Measurements from ENCODE around the gene ARNT2.

Gene ARNT2

GRCh38 chr15:80379693-80380092 is 24.5 kb upstream of the ARNT2 start:
- Histone ChIP-seq H3K27ac (ENCODE audit: insufficient read depth in 1 of 2, low read depth in 1 of 2, low read length in 2 of 2, poor library complexity in 1 of 2, severe bottlenecking in 2 of 2) (no peak overlapping the region), H3K36me3 (ENCODE audit: control insufficient read depth in 4 of 4, insufficient read depth in 4 of 4, low read length in 3 of 4) (no peaks in the 10 kb centered on the region), H3K4me1 (ENCODE audit: control extremely low read depth in 1 of 4, control insufficient read depth in 4 of 4, insufficient read depth in 4 of 4, low read length in 3 of 4) (no peaks in the 10 kb centered on the region), H3K9me3 (ENCODE audit: control extremely low read depth in 1 of 5, control insufficient read depth in 4 of 5, insufficient read depth in 2 of 5, low read depth in 1 of 5, low read length in 4 of 5) (peaks cover 0 to 3% (median 0%) of the 10 kb centered on the region in 5 experiments), H3K27me3 (replicated peaks in 2 of 5; ENCODE audit: control insufficient read depth in 4 of 5, insufficient read depth in 5 of 5, low read length in 4 of 5) (peaks cover 0 to 8% (median 5%) of the 10 kb centered on the region in 5 experiments), H3K4me3 (ENCODE audit: control insufficient read depth in 1 of 7, extremely low read depth in 1 of 7, insufficient read depth in 4 of 7, low read depth in 2 of 7, low read length in 6 of 7) (no peak overlapping the region)
- ChIA-PET POLR2A (no interaction called here), CTCF (interaction anchor here (0.6 to 0.9 kb wide), 2 partner anchors 9 to 14 kb away, joined by 3 read pairs; no protein-coding TSS in a partner anchor)
- 79% methylated on average over 4 of the region's 4 CpGs for WGBS (ENCODE audit: insufficient coverage)
- DNase-seq: no peak

DNA sequence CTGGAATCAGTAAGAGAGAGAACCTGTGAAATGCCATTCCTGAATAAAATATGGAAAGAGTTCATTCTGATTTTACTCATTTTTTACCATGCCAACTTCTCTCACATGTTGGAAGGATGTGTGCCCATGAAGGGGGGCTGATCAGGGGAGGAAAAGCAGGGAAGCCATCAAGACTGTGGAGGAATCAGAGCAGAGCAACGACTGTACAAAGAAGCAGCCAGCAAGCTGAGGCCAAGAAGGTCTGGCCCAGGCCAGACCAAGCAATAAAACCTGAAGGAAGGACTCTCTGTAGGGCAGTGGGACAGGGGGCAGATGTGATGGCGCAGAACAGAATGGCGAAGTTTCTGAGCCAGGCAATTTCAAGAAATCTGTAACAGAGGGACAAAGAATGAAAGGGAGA is 24.0 kb upstream of the ARNT2 start:
- WGBS (ENCODE audit: insufficient coverage): 93% methylated on average over 3 of the region's 3 CpGs

GRCh38 chr15:80382285-80382684 is 21.9 kb upstream of the ARNT2 start:
- CTCF ChIA-PET: no interaction called here
- DNase-seq: no peak

More for the DNA sequence above, 24.0 kb upstream of the ARNT2 start:
- no peak for DNase-seq
- Histone ChIP-seq H3K27ac (ENCODE audit: insufficient read depth in 1 of 2, low read depth in 1 of 2, low read length in 2 of 2, poor library complexity in 1 of 2, severe bottlenecking in 2 of 2) (no peak overlapping the region), H3K36me3 (ENCODE audit: control insufficient read depth in 4 of 4, insufficient read depth in 4 of 4, low read length in 3 of 4) (no peaks in the 10 kb centered on the region), H3K4me1 (ENCODE audit: control extremely low read depth in 1 of 4, control insufficient read depth in 4 of 4, insufficient read depth in 4 of 4, low read length in 3 of 4) (no peaks in the 10 kb centered on the region), H3K27me3 (replicated peaks in 2 of 5; ENCODE audit: control insufficient read depth in 4 of 5, insufficient read depth in 5 of 5, low read length in 4 of 5) (peaks cover 0 to 8% (median 5%) of the 10 kb centered on the region in 5 experiments), H3K4me3 (ENCODE audit: control insufficient read depth in 1 of 7, extremely low read depth in 1 of 7, insufficient read depth in 4 of 7, low read depth in 2 of 7, low read length in 6 of 7) (no peak overlapping the region), H3K9me3 (ENCODE audit: control extremely low read depth in 1 of 5, control insufficient read depth in 4 of 5, insufficient read depth in 2 of 5, low read depth in 1 of 5, low read length in 4 of 5) (peaks cover 0 to 3% (median 0%) of the 10 kb centered on the region in 5 experiments)
- POLR2A ChIA-PET: no interaction called here
- CTCF ChIA-PET: interaction anchor here (0.6 kb wide), 1 partner anchor 14 kb away, joined by 3 read pairs; no protein-coding TSS in a partner anchor

DNA sequence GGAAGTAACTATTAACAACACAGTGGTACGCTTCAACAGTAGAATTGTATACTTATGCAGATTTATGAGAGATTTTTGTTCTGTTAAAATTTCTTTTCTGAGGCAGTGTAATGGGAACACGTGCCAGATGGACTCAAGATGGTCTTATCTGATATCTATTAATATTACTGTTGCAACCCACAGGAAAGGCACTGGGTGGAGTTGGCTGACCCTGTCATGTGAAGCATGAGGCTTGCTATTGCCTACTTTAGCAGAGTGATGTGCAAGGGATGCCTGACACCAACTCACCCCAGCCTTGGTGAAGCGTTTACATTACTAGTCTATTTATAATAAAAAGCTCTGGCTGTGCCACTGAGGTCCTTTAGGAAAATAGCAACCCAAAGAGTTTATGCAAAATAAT is 19.8 kb upstream of the ARNT2 start:
- DNase-seq: no peak
- Histone ChIP-seq H3K36me3 (ENCODE audit: control insufficient read depth in 4 of 4, insufficient read depth in 4 of 4, low read length in 3 of 4) (no peaks in the 10 kb centered on the region), H3K9me3 (ENCODE audit: control extremely low read depth in 1 of 5, control insufficient read depth in 4 of 5, insufficient read depth in 2 of 5, low read depth in 1 of 5, low read length in 4 of 5) (peaks cover 0 to 3% (median 0%) of the 10 kb centered on the region in 5 experiments), H3K27me3 (replicated peaks in 2 of 5; ENCODE audit: control insufficient read depth in 4 of 5, insufficient read depth in 5 of 5, low read length in 4 of 5) (peaks cover 0 to 12% (median 7%) of the 10 kb centered on the region in 5 experiments), H3K27ac (ENCODE audit: insufficient read depth in 1 of 2, low read depth in 1 of 2, low read length in 2 of 2, poor library complexity in 1 of 2, severe bottlenecking in 2 of 2) (no peak overlapping the region), H3K4me3 (ENCODE audit: control insufficient read depth in 1 of 7, extremely low read depth in 1 of 7, insufficient read depth in 4 of 7, low read depth in 2 of 7, low read length in 6 of 7) (no peak overlapping the region), H3K4me1 (ENCODE audit: control extremely low read depth in 1 of 4, control insufficient read depth in 4 of 4, insufficient read depth in 4 of 4, low read length in 3 of 4) (no peaks in the 10 kb centered on the region)
- WGBS (ENCODE audit: insufficient coverage): 20% methylated on average over 1 of the region's 3 CpGs
- CTCF ChIA-PET: no interaction called here
- POLR2A ChIA-PET: no interaction called here

More at GRCh38 chr15:80382285-80382684, 21.9 kb upstream of the ARNT2 start:
- Histone ChIP-seq H3K4me1 (ENCODE audit: control extremely low read depth in 1 of 4, control insufficient read depth in 4 of 4, insufficient read depth in 4 of 4, low read length in 3 of 4) (no peaks in the 10 kb centered on the region), H3K36me3 (ENCODE audit: control insufficient read depth in 4 of 4, insufficient read depth in 4 of 4, low read length in 3 of 4) (no peaks in the 10 kb centered on the region), H3K9me3 (ENCODE audit: control extremely low read depth in 1 of 5, control insufficient read depth in 4 of 5, insufficient read depth in 2 of 5, low read depth in 1 of 5, low read length in 4 of 5) (peaks cover 0 to 3% (median 0%) of the 10 kb centered on the region in 5 experiments), H3K27ac (ENCODE audit: insufficient read depth in 1 of 2, low read depth in 1 of 2, low read length in 2 of 2, poor library complexity in 1 of 2, severe bottlenecking in 2 of 2) (no peak overlapping the region), H3K4me3 (ENCODE audit: control insufficient read depth in 1 of 7, extremely low read depth in 1 of 7, insufficient read depth in 4 of 7, low read depth in 2 of 7, low read length in 6 of 7) (no peak overlapping the region), H3K27me3 (replicated peaks in 2 of 5; ENCODE audit: control insufficient read depth in 4 of 5, insufficient read depth in 5 of 5, low read length in 4 of 5) (peaks cover 0 to 6% (median 6%) of the 10 kb centered on the region in 5 experiments)
- 100% methylated on average over 1 of the region's 3 CpGs for WGBS (ENCODE audit: insufficient coverage)
- POLR2A ChIA-PET: no interaction called here

DNA sequence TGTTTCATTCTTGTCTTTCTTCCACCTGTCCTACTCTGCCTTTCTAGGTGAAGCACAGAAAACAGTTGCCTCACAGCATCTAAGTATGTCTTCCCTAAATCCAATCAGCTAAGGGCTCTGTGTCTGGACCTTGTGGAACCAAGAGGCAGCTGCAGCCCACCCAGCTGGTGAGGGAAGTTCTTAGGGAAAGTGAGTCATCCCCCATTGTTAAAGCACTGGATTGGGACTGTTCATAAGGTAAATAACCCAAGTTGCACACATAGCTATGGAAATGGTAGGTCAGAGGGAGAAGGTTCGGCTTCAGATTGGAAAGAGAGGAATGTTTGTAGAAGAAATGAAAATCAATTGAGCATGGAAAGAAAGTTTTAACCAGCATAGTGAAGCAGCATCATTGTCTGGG is 18.0 kb upstream of the ARNT2 start:
- Histone ChIP-seq H3K4me1 (ENCODE audit: control extremely low read depth in 1 of 4, control insufficient read depth in 4 of 4, insufficient read depth in 4 of 4, low read length in 3 of 4) (no peaks in the 10 kb centered on the region), H3K36me3 (ENCODE audit: control insufficient read depth in 4 of 4, insufficient read depth in 4 of 4, low read length in 3 of 4) (no peaks in the 10 kb centered on the region), H3K4me3 (ENCODE audit: control insufficient read depth in 1 of 7, extremely low read depth in 1 of 7, insufficient read depth in 4 of 7, low read depth in 2 of 7, low read length in 6 of 7) (no peak overlapping the region), H3K27ac (ENCODE audit: insufficient read depth in 1 of 2, low read depth in 1 of 2, low read length in 2 of 2, poor library complexity in 1 of 2, severe bottlenecking in 2 of 2) (no peak overlapping the region), H3K27me3 (replicated peaks in 2 of 5; ENCODE audit: control insufficient read depth in 4 of 5, insufficient read depth in 5 of 5, low read length in 4 of 5) (peaks cover 0 to 12% (median 2%) of the 10 kb centered on the region in 5 experiments), H3K9me3 (ENCODE audit: control extremely low read depth in 1 of 5, control insufficient read depth in 4 of 5, insufficient read depth in 2 of 5, low read depth in 1 of 5, low read length in 4 of 5) (no peaks in the 10 kb centered on the region)
- ChIA-PET POLR2A (no interaction called here), CTCF (no interaction called here)
- 100% methylated on average over 1 of the region's 1 CpG for WGBS (ENCODE audit: insufficient coverage)
- no peak for DNase-seq

GRCh38 chr15:80388326-80388725 is 15.9 kb upstream of the ARNT2 start:
- H3K27me3 ChIP-seq (replicated peaks in 2 of 5; ENCODE audit: control insufficient read depth in 4 of 5, insufficient read depth in 5 of 5, low read length in 4 of 5): peaks cover 0 to 12% (median 2%) of the 10 kb centered on the region in 5 experiments
- CTCF ChIA-PET: interaction anchor here (0.9 to 1.1 kb wide), 2 partner anchors 9 to 67 kb away, joined by 3 read pairs; no protein-coding TSS in a partner anchor
- H3K27ac ChIP-seq (ENCODE audit: insufficient read depth in 1 of 2, low read depth in 1 of 2, low read length in 2 of 2, poor library complexity in 1 of 2, severe bottlenecking in 2 of 2): no peak overlapping the region
- WGBS (ENCODE audit: insufficient coverage): 89% methylated on average over 3 of the region's 3 CpGs
- no peaks in the 10 kb centered on the region for H3K4me1 ChIP-seq (ENCODE audit: control extremely low read depth in 1 of 4, control insufficient read depth in 4 of 4, insufficient read depth in 4 of 4, low read length in 3 of 4)
- POLR2A ChIA-PET: interaction anchor here (0.6 kb wide), 1 partner anchor 570 kb away, joined by 3 read pairs; no protein-coding TSS in a partner anchor
- no peaks in the 10 kb centered on the region for H3K36me3 ChIP-seq (ENCODE audit: control insufficient read depth in 4 of 4, insufficient read depth in 4 of 4, low read length in 3 of 4)
- DNase-seq: no peak
- H3K9me3 ChIP-seq (ENCODE audit: control extremely low read depth in 1 of 5, control insufficient read depth in 4 of 5, insufficient read depth in 2 of 5, low read depth in 1 of 5, low read length in 4 of 5): no peaks in the 10 kb centered on the region
- no peak overlapping the region for H3K4me3 ChIP-seq (ENCODE audit: control insufficient read depth in 1 of 7, extremely low read depth in 1 of 7, insufficient read depth in 4 of 7, low read depth in 2 of 7, low read length in 6 of 7)

GRCh38 chr15:80389370-80389769 is 14.8 kb upstream of the ARNT2 start:
- Histone ChIP-seq H3K27me3 (replicated peaks in 2 of 5; ENCODE audit: control insufficient read depth in 4 of 5, insufficient read depth in 5 of 5, low read length in 4 of 5) (peaks cover 0 to 12% (median 2%) of the 10 kb centered on the region in 5 experiments), H3K36me3 (ENCODE audit: control insufficient read depth in 4 of 4, insufficient read depth in 4 of 4, low read length in 3 of 4) (no peaks in the 10 kb centered on the region), H3K4me3 (ENCODE audit: control insufficient read depth in 1 of 7, extremely low read depth in 1 of 7, insufficient read depth in 4 of 7, low read depth in 2 of 7, low read length in 6 of 7) (no peak overlapping the region), H3K27ac (ENCODE audit: insufficient read depth in 1 of 2, low read depth in 1 of 2, low read length in 2 of 2, poor library complexity in 1 of 2, severe bottlenecking in 2 of 2) (no peak overlapping the region), H3K9me3 (ENCODE audit: control extremely low read depth in 1 of 5, control insufficient read depth in 4 of 5, insufficient read depth in 2 of 5, low read depth in 1 of 5, low read length in 4 of 5) (no peaks in the 10 kb centered on the region), H3K4me1 (ENCODE audit: control extremely low read depth in 1 of 4, control insufficient read depth in 4 of 4, insufficient read depth in 4 of 4, low read length in 3 of 4) (no peaks in the 10 kb centered on the region)
- no peak for DNase-seq
- ChIA-PET CTCF (interaction anchor here (1.1 kb wide), 1 partner anchor 10 kb away, joined by 3 read pairs; no protein-coding TSS in a partner anchor), POLR2A (no interaction called here)
- no CpG with 5 or more reads among the region's 1 CpG for WGBS (ENCODE audit: insufficient coverage)
